ENCODE results near the gene GAS7. TPM values are rescaled to one million over a fixed set of nuclear protein-coding genes. Genes with fewer than 3 reads are reported as not detected.

GAS7 gene
- total RNA-seq, 1 experiment from 2014 or later, result 4.1 TPM

DNA sequence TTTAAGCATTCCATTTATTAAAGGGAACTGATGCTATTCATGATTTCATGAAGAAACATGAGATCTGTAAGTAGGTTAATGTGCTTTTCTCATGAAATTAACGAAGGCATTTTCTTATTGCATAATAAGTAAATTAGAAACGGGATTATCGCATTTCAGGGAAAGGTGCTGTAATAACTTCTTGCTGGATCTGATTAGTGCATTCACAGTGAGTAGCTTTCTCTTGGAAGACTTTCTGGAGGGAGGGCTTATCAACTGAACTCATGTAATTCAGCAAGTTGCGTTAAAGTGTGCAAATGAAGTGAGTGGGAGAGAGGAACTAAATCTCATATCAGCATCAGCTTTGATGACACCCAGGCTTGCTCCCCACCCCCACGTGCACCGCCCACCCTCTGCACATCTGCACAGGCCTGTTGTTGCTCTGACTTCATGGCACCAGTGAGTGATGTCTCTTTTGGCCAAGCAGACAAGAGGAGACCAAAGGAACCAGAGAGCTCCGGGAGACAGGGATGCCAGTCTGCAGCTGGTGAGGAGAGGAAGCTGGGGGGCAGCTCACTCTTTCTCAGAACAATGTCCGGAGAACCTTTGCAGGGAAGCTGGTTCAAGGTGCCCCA, 26.3 kb upstream of the GAS7 start (continued):
- TF ChIP-seq REST (IDR thresholded peaks at IDR 0.05; ENCODE audit: low read depth) (no peak), ATF3 (IDR thresholded peaks at IDR 0.05) (no peak), EZH2phosphoT487 (IDR thresholded peaks at IDR 0.05; ENCODE audit: borderline replicate concordance) (no peak), RAD21 (IDR thresholded peaks at IDR 0.05; ENCODE audit: low read depth) (no peak), SP1 (IDR thresholded peaks at IDR 0.05; ENCODE audit: low read depth) (no peak), CBX3 (IDR thresholded peaks at IDR 0.05; ENCODE audit: low read depth) (no peak), JUND (IDR thresholded peaks at IDR 0.05) (no peak), EGR1 (IDR thresholded peaks at IDR 0.05; ENCODE audit: low read depth) (no peak), FOSL1 (IDR thresholded peaks at IDR 0.05; ENCODE audit: low read depth) (no peak)

DNA sequence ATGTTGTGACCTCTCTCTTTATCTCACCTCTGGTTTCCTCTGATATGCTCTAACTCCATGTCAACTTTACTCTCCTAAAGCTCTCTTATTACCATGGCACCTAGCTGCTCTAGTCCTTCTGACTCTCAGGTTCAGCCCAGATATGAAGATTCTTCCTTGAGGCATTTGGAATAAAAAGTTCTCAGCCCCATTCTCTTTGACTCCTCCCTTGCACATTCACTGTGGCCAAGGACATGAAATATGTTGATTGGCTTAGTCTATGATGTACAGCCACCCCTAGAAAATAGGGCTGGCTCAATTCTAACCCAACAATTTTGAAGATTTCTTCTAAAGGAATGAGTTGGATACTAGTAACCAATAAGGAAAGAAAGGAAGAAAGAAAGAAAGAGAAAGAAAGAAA, 20.8 kb upstream of the GAS7 start:
- Histone ChIP-seq H4K20me1 (ENCODE audit: insufficient read depth) (no peaks in the 10 kb centered on the region), H3K27me3 (ENCODE audit: insufficient read depth, low read length) (no peaks in the 10 kb centered on the region), H3K36me3 (ENCODE audit: control insufficient read depth in 1 of 2, insufficient read depth in 2 of 2, low read length in 2 of 2) (no peaks in the 10 kb centered on the region), H3K9me2 (ENCODE audit: insufficient read depth) (no peaks in the 10 kb centered on the region), H3K9me3 (ENCODE audit: control insufficient read depth in 1 of 2, insufficient read depth in 1 of 2, low read depth in 1 of 2, low read length in 2 of 2) (no peaks in the 10 kb centered on the region), H3K9ac (ENCODE audit: low read length) (no peak overlapping the region), H3K4me2 (ENCODE audit: low read length) (no peak overlapping the region), H2AFZ (ENCODE audit: low read depth, low read length, poor library complexity, severe bottlenecking) (no peak overlapping the region), H3K27ac (ENCODE audit: low read depth, low read length) (no peak overlapping the region), H3K4me1 (ENCODE audit: control insufficient read depth in 1 of 2, insufficient read depth in 2 of 2, low read length in 2 of 2) (no peaks in the 10 kb centered on the region), H3K4me3 (replicated peaks in 1 of 2; ENCODE audit: low read depth in 1 of 2, low read length in 2 of 2) (no peak overlapping the region), H3K79me2 (ENCODE audit: insufficient read depth, low read length) (no peaks in the 10 kb centered on the region)
- TF ChIP-seq POLR2A (IDR thresholded peaks at IDR 0.05; ENCODE audit: borderline replicate concordance, extremely low read depth, insufficient read depth, insufficient read length), result no peak
- no peak for TF ChIP-seq YY1 (IDR thresholded peaks at IDR 0.05; ENCODE audit: extremely low read depth, insufficient replicate concordance, low read depth, low read length)
- no peak for TF ChIP-seq EZH2 (IDR thresholded peaks at IDR 0.05)
- no peak for TF ChIP-seq CBX3 (IDR thresholded peaks at IDR 0.05; ENCODE audit: low read depth)
- ChIA-PET POLR2A (no interaction called here), RAD21 (ENCODE audit: low non-redundant PET in 1 of 2, low total read pairs in 2 of 2, uncharacterized antibody in 2 of 2, unreplicated experiment in 2 of 2) (no interaction called here), CTCF (no interaction called here)
- no peak for ATAC-seq
- DNase-seq (ENCODE audit: low read depth, low spot score), result no peak
- no TSS peak for BruUV-seq (replicated peaks)
- intact Hi-C loops (cut with micrococcal nuclease), result no loop called here

Data from HCT116 (cell line).